Peyer's patch (tissue), 4 donors: Measurements from ENCODE around the gene INPP5A.

ENCODE experiments used
- CTCF ChIP-seq, 6 experiments: fragments of 450-650 bp in 4 of 6; fragments of 200-600 bp in 2 of 6; sonication (generic) in 1 of 6; IDR thresholded peaks; one replicate each; pipeline ENCODE4 v1.5.1; 2017 to 2019; ENCODE audit warnings: antibody characterized with exemption in 6 of 6, mild to moderate bottlenecking in 3 of 6, moderate library complexity in 1 of 6
- POLR2A ChIP-seq, 2 donors: fragments of 450-650 bp; IDR thresholded peaks; one replicate each; pipeline ENCODE4 v1.5.1; 2017; ENCODE audit warnings: antibody characterized with exemption in 2 of 2, mild to moderate bottlenecking in 2 of 2, moderate library complexity in 2 of 2

GRCh38 chr10:132634947-132635271 lies 97.3 kb downstream of the INPP5A start:
- TF ChIP-seq CTCF (IDR thresholded peaks at IDR 0.05) (no peak), POLR2A (IDR thresholded peaks at IDR 0.05) (no peak)
